ENCODE results near the gene LCN1. TPM values are rescaled to one million over a fixed set of nuclear protein-coding genes. Genes with fewer than 3 reads are reported as not detected.

Gene LCN1
- total RNA-seq, 1 donor, result not detected

DNA sequence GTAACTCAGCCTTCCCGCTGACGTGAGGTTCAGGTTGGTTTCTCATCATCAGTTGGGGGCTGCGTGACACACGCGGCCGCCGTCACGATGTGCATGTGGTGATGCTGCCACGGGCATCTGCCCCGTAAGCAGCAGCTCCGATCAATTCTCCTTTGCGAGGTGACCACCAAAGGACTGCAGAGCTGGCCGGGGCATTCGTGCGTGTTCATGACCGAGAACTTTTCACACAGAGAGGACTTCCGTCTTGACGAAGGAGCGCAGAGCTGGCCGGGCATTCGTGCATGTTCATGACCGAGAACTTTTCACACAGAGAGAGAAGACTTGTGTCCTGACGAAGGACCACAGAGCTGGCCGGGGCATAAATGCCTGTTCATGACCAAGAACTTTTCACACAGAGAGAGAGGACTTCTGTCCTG is 3.8 kb upstream of the LCN1 start:
- no peak overlapping the region for H2AFZ ChIP-seq (ENCODE audit: low read length)
- no peaks in the 10 kb centered on the region for H4K20me1 ChIP-seq (ENCODE audit: insufficient read depth, low read length)
- no peaks in the 10 kb centered on the region for H3K9me3 ChIP-seq (ENCODE audit: low read depth, low read length)
- H3K27ac ChIP-seq (ENCODE audit: low read depth, low read length), result no peak overlapping the region
- H3K79me2 ChIP-seq (ENCODE audit: insufficient read depth, low read length), result no peaks in the 10 kb centered on the region
- H3K4me2 ChIP-seq (ENCODE audit: insufficient read depth, low read length), result no peak overlapping the region
- H3K4me1 ChIP-seq (ENCODE audit: insufficient read depth, low read length), result no peaks in the 10 kb centered on the region
- H3K4me3 ChIP-seq (ENCODE audit: insufficient read depth, low read length), result no peak overlapping the region
- DNase-seq (ENCODE audit: insufficient read length, low spot score, missing footprints), result peak; percentile 52
- TF ChIP-seq, protein P1, sequence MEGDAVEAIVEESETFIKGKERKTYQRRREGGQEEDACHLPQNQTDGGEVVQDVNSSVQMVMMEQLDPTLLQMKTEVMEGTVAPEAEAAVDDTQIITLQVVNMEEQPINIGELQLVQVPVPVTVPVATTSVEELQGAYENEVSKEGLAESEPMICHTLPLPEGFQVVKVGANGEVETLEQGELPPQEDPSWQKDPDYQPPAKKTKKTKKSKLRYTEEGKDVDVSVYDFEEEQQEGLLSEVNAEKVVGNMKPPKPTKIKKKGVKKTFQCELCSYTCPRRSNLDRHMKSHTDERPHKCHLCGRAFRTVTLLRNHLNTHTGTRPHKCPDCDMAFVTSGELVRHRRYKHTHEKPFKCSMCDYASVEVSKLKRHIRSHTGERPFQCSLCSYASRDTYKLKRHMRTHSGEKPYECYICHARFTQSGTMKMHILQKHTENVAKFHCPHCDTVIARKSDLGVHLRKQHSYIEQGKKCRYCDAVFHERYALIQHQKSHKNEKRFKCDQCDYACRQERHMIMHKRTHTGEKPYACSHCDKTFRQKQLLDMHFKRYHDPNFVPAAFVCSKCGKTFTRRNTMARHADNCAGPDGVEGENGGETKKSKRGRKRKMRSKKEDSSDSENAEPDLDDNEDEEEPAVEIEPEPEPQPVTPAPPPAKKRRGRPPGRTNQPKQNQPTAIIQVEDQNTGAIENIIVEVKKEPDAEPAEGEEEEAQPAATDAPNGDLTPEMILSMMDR (IDR thresholded peaks at IDR 0.05; ENCODE audit: extremely low read depth, low read depth, low read length), result no peak
- no peaks in the 10 kb centered on the region for H3K27me3 ChIP-seq (ENCODE audit: insufficient read depth, low read length)
- no peaks in the 10 kb centered on the region for H3K36me3 ChIP-seq (ENCODE audit: insufficient read depth, low read length)

DNA sequence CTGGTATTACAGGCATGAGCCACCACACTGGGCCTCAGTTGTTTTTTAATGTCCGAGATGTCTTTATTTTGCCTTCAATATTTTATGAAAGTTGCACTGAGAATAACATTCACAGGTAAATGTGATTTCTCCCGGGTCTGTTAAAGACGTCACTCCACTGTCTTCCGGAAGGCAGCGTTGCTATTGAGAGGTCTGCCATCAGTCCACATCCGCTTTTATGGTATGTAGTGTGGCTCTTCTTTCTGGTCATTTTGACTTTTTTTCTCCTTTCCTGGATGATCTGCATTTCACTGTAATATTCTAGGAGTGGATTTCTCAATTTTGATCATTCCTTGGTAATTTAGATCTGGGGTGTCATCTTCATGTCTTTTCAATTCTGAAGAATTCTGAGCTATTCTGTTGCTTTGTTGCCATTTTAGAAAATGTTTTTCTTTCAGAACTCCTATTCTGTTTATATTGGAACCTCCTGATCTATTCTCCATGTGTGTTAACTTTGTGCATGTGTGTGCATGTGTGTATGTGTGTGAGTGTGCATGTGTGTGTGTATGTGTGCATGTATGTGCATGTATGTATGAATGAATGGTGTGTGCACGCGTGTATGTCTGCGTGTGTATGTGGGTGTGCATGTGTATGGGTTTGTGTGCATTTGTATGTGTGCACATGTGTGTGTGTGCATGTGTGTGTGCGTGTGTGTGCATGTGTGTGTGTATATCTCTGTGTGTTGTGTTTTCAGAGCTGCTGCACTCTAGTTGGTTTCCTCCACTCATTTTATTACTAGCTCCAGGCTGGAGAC is 1.9 kb upstream of the LCN1 start:
- H4K20me1 ChIP-seq (ENCODE audit: insufficient read depth, low read length), result no peaks in the 10 kb centered on the region
- no peaks in the 10 kb centered on the region for H3K79me2 ChIP-seq (ENCODE audit: insufficient read depth, low read length)
- H3K27me3 ChIP-seq (ENCODE audit: insufficient read depth, low read length), result no peaks in the 10 kb centered on the region
- H3K9me3 ChIP-seq (ENCODE audit: low read depth, low read length), result no peaks in the 10 kb centered on the region
- no peak overlapping the region for H3K4me3 ChIP-seq (ENCODE audit: insufficient read depth, low read length)
- H3K27ac ChIP-seq (ENCODE audit: low read depth, low read length), result no peak overlapping the region
- peak; percentile 5 for DNase-seq (ENCODE audit: insufficient read length, low spot score, missing footprints)
- no peak overlapping the region for H3K4me2 ChIP-seq (ENCODE audit: insufficient read depth, low read length)
- H3K36me3 ChIP-seq (ENCODE audit: insufficient read depth, low read length), result no peaks in the 10 kb centered on the region
- no peak overlapping the region for H2AFZ ChIP-seq (ENCODE audit: low read length)
- TF ChIP-seq, protein P1 (IDR thresholded peaks at IDR 0.05; ENCODE audit: extremely low read depth, low read depth, low read length), result no peak
- H3K4me1 ChIP-seq (ENCODE audit: insufficient read depth, low read length), result no peaks in the 10 kb centered on the region

DNA sequence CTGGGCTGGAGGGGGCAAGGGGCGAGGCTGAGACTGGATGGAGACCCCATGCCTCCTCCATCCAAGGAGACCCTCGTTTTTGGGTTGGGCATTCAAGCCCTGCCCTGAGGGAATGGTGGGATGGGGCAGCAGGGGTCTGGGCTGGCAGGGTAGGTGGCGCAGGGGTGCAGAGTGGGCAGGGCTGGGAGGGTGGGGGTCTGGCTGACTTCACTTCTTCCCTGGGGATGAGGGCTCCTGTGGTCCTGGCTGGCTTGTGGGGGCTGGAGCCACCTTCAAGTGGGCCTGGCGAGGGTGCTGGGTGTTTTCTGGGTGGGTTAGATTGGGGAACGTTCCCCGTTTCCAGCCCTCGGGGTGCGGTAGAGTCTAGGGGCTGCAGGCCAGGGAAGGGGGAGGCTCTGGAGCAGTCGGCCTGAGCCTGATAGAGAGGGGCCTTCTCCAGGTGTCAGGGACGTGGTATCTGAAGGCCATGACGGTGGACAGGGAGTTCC is 412 bp downstream of the LCN1 start:
- H3K36me3 ChIP-seq (ENCODE audit: insufficient read depth, low read length), result no peaks in the 10 kb centered on the region
- no peak overlapping the region for H2AFZ ChIP-seq (ENCODE audit: low read length)
- TF ChIP-seq, protein P1 (IDR thresholded peaks at IDR 0.05; ENCODE audit: extremely low read depth, low read depth, low read length), result no peak
- DNase-seq (ENCODE audit: insufficient read length, low spot score, missing footprints), result peak; percentile 15
- no peak overlapping the region for H3K27ac ChIP-seq (ENCODE audit: low read depth, low read length)
- no peaks in the 10 kb centered on the region for H3K79me2 ChIP-seq (ENCODE audit: insufficient read depth, low read length)
- H3K9me3 ChIP-seq (ENCODE audit: low read depth, low read length), result no peaks in the 10 kb centered on the region
- H3K4me3 ChIP-seq (ENCODE audit: insufficient read depth, low read length), result no peak overlapping the region
- no peaks in the 10 kb centered on the region for H4K20me1 ChIP-seq (ENCODE audit: insufficient read depth, low read length)
- no peak overlapping the region for H3K4me2 ChIP-seq (ENCODE audit: insufficient read depth, low read length)
- no peaks in the 10 kb centered on the region for H3K27me3 ChIP-seq (ENCODE audit: insufficient read depth, low read length)
- H3K4me1 ChIP-seq (ENCODE audit: insufficient read depth, low read length), result no peaks in the 10 kb centered on the region

DNA sequence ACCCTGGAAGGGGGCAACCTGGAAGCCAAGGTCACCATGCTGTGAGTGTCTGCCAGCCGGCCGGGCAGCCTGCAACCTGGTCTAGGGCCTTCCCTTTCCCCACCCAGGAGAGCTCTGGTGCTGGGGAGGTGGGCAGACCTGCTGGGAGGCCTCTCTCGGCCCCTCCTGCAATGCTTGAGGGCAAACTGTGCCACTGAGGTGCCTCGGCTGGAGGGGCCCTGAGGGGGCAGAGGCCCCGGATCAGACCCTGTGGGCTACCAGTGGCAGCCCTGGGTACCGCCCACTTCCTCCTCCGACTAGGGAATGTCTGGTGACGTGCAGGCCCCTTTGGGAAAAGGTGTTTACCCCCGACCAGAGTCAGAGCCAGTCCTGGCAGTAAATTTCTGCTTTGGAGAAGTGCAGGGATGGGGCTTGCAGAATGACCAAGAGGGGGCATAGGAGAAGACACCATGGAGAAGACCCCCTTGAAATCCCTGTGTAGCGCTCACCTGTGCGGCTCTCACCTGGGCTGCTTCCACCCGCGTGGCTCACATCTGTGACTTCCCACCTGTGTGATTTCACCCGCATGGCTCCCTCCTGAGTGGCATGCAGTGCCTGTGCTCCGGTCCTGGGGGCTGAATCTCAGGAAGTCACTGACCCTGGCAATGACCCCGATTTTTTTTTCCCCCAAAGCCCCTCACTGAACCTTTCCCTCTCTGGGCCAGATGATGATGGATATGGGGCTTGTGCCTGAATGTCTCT is 1.1 kb downstream of the LCN1 start:
- TF ChIP-seq, protein P1 (IDR thresholded peaks at IDR 0.05; ENCODE audit: extremely low read depth, low read depth, low read length), result no peak
- Histone ChIP-seq H3K4me3 (ENCODE audit: insufficient read depth, low read length) (no peak overlapping the region), H3K4me2 (ENCODE audit: insufficient read depth, low read length) (no peak overlapping the region), H3K36me3 (ENCODE audit: insufficient read depth, low read length) (no peaks in the 10 kb centered on the region), H3K27me3 (ENCODE audit: insufficient read depth, low read length) (no peaks in the 10 kb centered on the region), H3K9me3 (ENCODE audit: low read depth, low read length) (no peaks in the 10 kb centered on the region), H4K20me1 (ENCODE audit: insufficient read depth, low read length) (no peaks in the 10 kb centered on the region), H3K4me1 (ENCODE audit: insufficient read depth, low read length) (no peaks in the 10 kb centered on the region), H3K27ac (ENCODE audit: low read depth, low read length) (no peak overlapping the region), H2AFZ (ENCODE audit: low read length) (no peak overlapping the region), H3K79me2 (ENCODE audit: insufficient read depth, low read length) (no peaks in the 10 kb centered on the region)
- DNase-seq (ENCODE audit: insufficient read length, low spot score, missing footprints), result peak; percentile 29

Data from osteoblast (primary cell).